Measurements from ENCODE around the gene NAT9.

NAT9 gene

GRCh38 chr17:74805591-74805991 is 29.4 kb upstream of the NAT9 start:
- no peak for DNase-seq (ENCODE audit: low read depth)

GRCh38 chr17:74804683-74805082 is 28.5 kb upstream of the NAT9 start:
- no peak for DNase-seq (ENCODE audit: low read depth)

- no peak for DNase-seq (ENCODE audit: low read depth)
Observed at GRCh38 chr17:74803971-74804370, 27.8 kb upstream of the NAT9 start.

- DNase-seq (ENCODE audit: low read depth) = no peak
Observed at GRCh38 chr17:74803388-74803930, 27.3 kb upstream of the NAT9 start.

- DNase-seq (ENCODE audit: low read depth) = no peak
Observed at GRCh38 chr17:74801896-74802295, 25.8 kb upstream of the NAT9 start.

GRCh38 chr17:74800531-74800930 is 24.4 kb upstream of the NAT9 start:
- no peak for DNase-seq (ENCODE audit: low read depth)

- DNase-seq (ENCODE audit: low read depth) = no peak
Observed at GRCh38 chr17:74799097-74799496, 23.0 kb upstream of the NAT9 start.

- peak; percentile 31 for DNase-seq (ENCODE audit: low read depth)
Observed at GRCh38 chr17:74798239-74798707, 22.1 kb upstream of the NAT9 start.

GRCh38 chr17:74797824-74798223 is 21.7 kb upstream of the NAT9 start:
- DNase-seq (ENCODE audit: low read depth) = no peak

GRCh38 chr17:74796866-74797265 is 20.7 kb upstream of the NAT9 start:
- no peak for DNase-seq (ENCODE audit: low read depth)

GRCh38 chr17:74796211-74796610 is 20.1 kb upstream of the NAT9 start:
- no peak for DNase-seq (ENCODE audit: low read depth)

- no peak for DNase-seq (ENCODE audit: low read depth)
Observed at GRCh38 chr17:74795327-74796020, 19.3 kb upstream of the NAT9 start.

- no peak for DNase-seq (ENCODE audit: low read depth)
Observed at GRCh38 chr17:74792586-74793105, 16.5 kb upstream of the NAT9 start.

GRCh38 chr17:74790161-74791058 is 14.3 kb upstream of the NAT9 start:
- DNase-seq (ENCODE audit: low read depth) = no peak

- no peak for DNase-seq (ENCODE audit: low read depth)
Observed at GRCh38 chr17:74786431-74787055, 10.4 kb upstream of the NAT9 start.

GRCh38 chr17:74785981-74786360 is 9.8 kb upstream of the NAT9 start:
- no peak for DNase-seq (ENCODE audit: low read depth)

GRCh38 chr17:74785096-74785980 is 9.2 kb upstream of the NAT9 start:
- DNase-seq (ENCODE audit: low read depth) = no peak

GRCh38 chr17:74784125-74784810 is 8.1 kb upstream of the NAT9 start:
- DNase-seq (ENCODE audit: low read depth) = no peak

GRCh38 chr17:74782571-74782970 is 6.4 kb upstream of the NAT9 start:
- no peak for DNase-seq (ENCODE audit: low read depth)

GRCh38 chr17:74780443-74781238 is 4.5 kb upstream of the NAT9 start:
- DNase-seq (ENCODE audit: low read depth) = no peak
